Naive thymus-derived CD4-positive, alpha-beta T cell (primary cell): ENCODE measurements around the gene KDM8. TPM values are rescaled to one million over a fixed set of nuclear protein-coding genes. Genes with fewer than 3 reads are reported as not detected.
A peak's percentile ranks its signal among the peaks of the same experiment; 100 is the strongest.

Source experiments
- ATAC-seq: fragments of 150-1000 bp; cut with Tn5 transposase; 2 replicates; pipeline ENCODE4 v1.10.0; 2021; ENCODE audit warnings: mild to moderate bottlenecking, moderate library complexity
- CTCF ChIA-PET: fragments of 350-600 bp; sonication (Branson Sonifier 250); formaldehyde crosslinking; loops from one replicate; lab custom pipeline; 2021; ENCODE audit warnings: antibody characterized with exemption; lab: Charles Lee
- POLR2A ChIA-PET: fragments of 350-600 bp; sonication (Branson Sonifier 250); formaldehyde crosslinking; loops from one replicate; lab custom pipeline; 2021; ENCODE audit warnings: antibody characterized with exemption, inconsistent platforms; lab: Charles Lee
- DNase-seq, 9 donors: peaks; one replicate each; pipeline versions ENCODE4 v3.0.0 to v3.0.0-alpha.2; 2020 to 2022; ENCODE audit warnings: mixed read lengths in 1 of 9
- H3K27ac ChIP-seq: one replicate; pipeline ENCODE4 v1.7.0; 2013; ENCODE audit warnings: mild to moderate bottlenecking, low read depth, low read length, moderate library complexity
- H3K27me3 ChIP-seq, 2 donors: one replicate each; pipeline ENCODE4 v1.7.0; 2013; ENCODE audit warnings: low read length in 2 of 2, mild to moderate bottlenecking in 2 of 2, moderate library complexity in 2 of 2; ENCODE audit not compliant: control insufficient read depth in 2 of 2, insufficient read depth in 2 of 2
- H3K36me3 ChIP-seq, 3 experiments: 1 replicate in 2 of 3; 2 replicates in 1 of 3; pipeline ENCODE4 v1.7.0; 2013; ENCODE audit warnings: low read length in 3 of 3, mild to moderate bottlenecking in 3 of 3, moderate library complexity in 1 of 3; ENCODE audit not compliant: insufficient read depth in 3 of 3, control insufficient read depth in 2 of 3
- H3K4me1 ChIP-seq, 2 donors: one replicate each; pipeline ENCODE4 v1.7.0; 2013; ENCODE audit warnings: low read length in 2 of 2, mild to moderate bottlenecking in 2 of 2, moderate library complexity in 1 of 2; ENCODE audit not compliant: control insufficient read depth in 2 of 2, insufficient read depth in 2 of 2
- H3K4me3 ChIP-seq: 2 replicates; pipeline ENCODE4 v1.7.0; 2013; ENCODE audit warnings: mild to moderate bottlenecking, low read length
- H3K9me3 ChIP-seq, 3 experiments: 1 replicate in 2 of 3; 2 replicates in 1 of 3; pipeline ENCODE4 v1.7.0; 2013; ENCODE audit warnings: low read length in 3 of 3; ENCODE audit not compliant: control insufficient read depth in 2 of 3
- H3K27ac Mint-ChIP-seq, 9 donors: one replicate each; pipeline ENCODE4 v1.8.0; 2020 to 2022; ENCODE audit warnings: mixed read lengths in 9 of 9, mild to moderate bottlenecking in 8 of 9, moderate library complexity in 5 of 9, inconsistent platforms in 2 of 9
- H3K27me3 Mint-ChIP-seq, 5 donors: one replicate each; pipeline ENCODE4 v1.8.0; 2021 to 2022; ENCODE audit warnings: mixed read lengths in 5 of 5, mild to moderate bottlenecking in 1 of 5
- H3K36me3 Mint-ChIP-seq, 5 donors: one replicate each; pipeline ENCODE4 v1.8.0; 2020 to 2022; ENCODE audit warnings: mixed read lengths in 5 of 5, mild to moderate bottlenecking in 3 of 5, inconsistent platforms in 1 of 5
- H3K4me1 Mint-ChIP-seq, 7 donors: one replicate each; pipeline ENCODE4 v1.8.0; 2020 to 2022; ENCODE audit warnings: mixed read lengths in 7 of 7, mild to moderate bottlenecking in 3 of 7, inconsistent platforms in 1 of 7
- H3K4me3 Mint-ChIP-seq, 10 donors: one replicate each; pipeline ENCODE4 v1.8.0; 2020 to 2022; ENCODE audit warnings: mild to moderate bottlenecking in 10 of 10, mixed read lengths in 10 of 10, moderate library complexity in 6 of 10, inconsistent platforms in 2 of 10
- H3K9me3 Mint-ChIP-seq, 11 donors: one replicate each; pipeline ENCODE4 v1.8.0; 2020 to 2022; ENCODE audit warnings: mixed read lengths in 11 of 11, mild to moderate bottlenecking in 4 of 11, inconsistent platforms in 1 of 11, moderate library complexity in 1 of 11
- intact Hi-C, 2 donors: fragments of 100-400 bp; cut with micrococcal nuclease; formaldehyde crosslinking; loops; one replicate each; pipeline ENCODE4 v1.15.1; 2023
- polyA plus RNA-seq, 2 donors: library from polyadenylated mRNA; unstranded; fragments of 300-500 nt; fragmentation: Illumina TruSeq; gene quantifications; one replicate each; pipeline ENCODE4 v1.2.3, GENCODE V29; 2021
- total RNA-seq, 6 experiments: library from RNA in 5 of 6; stranded (reverse) in 5 of 6; gene quantifications; 1 replicate in 5 of 6; 2 replicates in 1 of 6; pipeline ENCODE4 v1.2.3 and lab custom pipeline; 2021 to 2026

Gene KDM8
- total and polyA plus RNA-seq, 7 experiments from 2014 or later: 10.0 to 34.4 (median 18.5) TPM

DNA sequence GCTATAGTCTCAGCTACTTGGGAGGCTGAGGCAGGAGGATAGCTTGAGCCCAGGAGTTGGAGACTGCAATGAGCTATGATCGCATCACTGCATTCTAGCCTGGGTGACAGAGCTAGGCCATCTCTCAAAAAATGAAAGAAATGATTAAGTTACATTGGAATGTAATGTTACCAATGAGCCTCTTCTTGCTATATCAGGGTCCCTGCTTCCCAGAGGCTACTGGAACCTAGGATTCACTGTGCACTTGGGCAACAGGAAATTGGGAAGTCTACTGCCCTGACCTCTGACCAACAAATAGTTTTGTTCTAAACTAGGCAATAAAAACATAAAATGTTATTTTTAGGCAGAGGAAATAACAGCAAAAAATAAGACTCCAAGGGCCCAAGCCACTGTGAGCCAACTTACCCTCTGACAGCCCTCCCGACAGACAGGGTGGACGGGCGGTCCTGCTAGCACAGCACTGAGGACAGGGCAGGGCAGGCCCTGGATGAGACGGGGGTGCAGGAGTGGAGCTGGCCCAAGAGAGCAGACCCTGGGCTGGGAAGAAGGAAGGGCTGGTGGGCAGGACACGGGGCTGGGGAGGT lies 37.7 kb downstream of the KDM8 start:
- H3K4me3 ChIP-seq: no peak overlapping the region
- H3K4me3 Mint-ChIP-seq: no peak overlapping the region
- no peaks in the 10 kb centered on the region for H3K27me3 Mint-ChIP-seq
- H3K27ac ChIP-seq: no peak overlapping the region
- peaks cover 61 to 89% (median 82%) of the 10 kb centered on the region in 7 donors for H3K4me1 Mint-ChIP-seq
- H3K9me3 ChIP-seq: no peaks in the 10 kb centered on the region
- peak overlapping the region in 7 of 9 donors; percentile 79 to 100 (median 98) for H3K27ac Mint-ChIP-seq
- no peaks in the 10 kb centered on the region for H3K36me3 ChIP-seq
- peaks cover 0 to 1% (median 0%) of the 10 kb centered on the region in 11 donors for H3K9me3 Mint-ChIP-seq
- ChIA-PET POLR2A (interaction anchor here (0.5 to 16.3 kb wide), 7 partner anchors 12 to 130 kb away, joined by 3 to 196 read pairs (median 10); partner anchors contain the start of genes KDM8 and NSMCE1), CTCF (no interaction called here)
- ATAC-seq (no peak), DNase-seq (peak in 1 of 9 donors; percentile 17)
- H3K36me3 Mint-ChIP-seq: peaks cover 0 to 31% (median 6%) of the 10 kb centered on the region in 5 donors
- H3K27me3 ChIP-seq: no peaks in the 10 kb centered on the region
- intact Hi-C loops: no loop called here
- peaks cover 26 to 45% of the 10 kb centered on the region in 2 donors for H3K4me1 ChIP-seq

DNA sequence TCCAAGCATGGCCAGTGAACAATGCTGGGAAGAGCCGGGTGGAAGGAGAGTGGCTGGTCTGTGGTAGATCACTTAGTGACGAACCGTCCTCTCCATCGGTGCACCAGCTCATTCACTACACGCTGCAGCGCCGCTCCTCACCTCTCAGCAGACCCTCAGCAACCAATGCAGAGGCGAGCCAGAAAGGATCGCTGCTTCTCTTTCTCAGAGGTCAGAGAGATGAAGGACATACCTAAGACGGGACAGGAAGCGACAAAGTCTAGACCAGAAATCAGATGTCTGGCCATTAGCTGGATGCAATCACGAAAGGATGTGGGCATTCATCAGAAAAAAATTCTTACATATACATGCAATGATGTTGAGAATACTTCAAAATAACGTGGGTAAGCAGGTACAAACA lies 38.3 kb downstream of the KDM8 start:
- no peaks in the 10 kb centered on the region for H3K27me3 ChIP-seq
- no peaks in the 10 kb centered on the region for H3K36me3 ChIP-seq
- Mint-ChIP-seq H3K4me1 (peaks cover 60 to 92% (median 84%) of the 10 kb centered on the region in 7 donors), H3K27ac (peak overlapping the region in 8 of 9 donors; percentile 56 to 99 (median 86)), H3K9me3 (peaks cover 0 to 1% (median 0%) of the 10 kb centered on the region in 11 donors), H3K27me3 (no peaks in the 10 kb centered on the region), H3K36me3 (peaks cover 0 to 33% (median 8%) of the 10 kb centered on the region in 5 donors), H3K4me3 (peak overlapping the region in 2 of 10 donors; percentile 39 to 61)
- CTCF ChIA-PET: no interaction called here
- DNase-seq (peak in 1 of 9 donors; percentile 16), ATAC-seq (no peak)
- no peak overlapping the region for H3K27ac ChIP-seq
- intact Hi-C loops: no loop called here
- no peak overlapping the region for H3K4me3 ChIP-seq
- H3K4me1 ChIP-seq: peaks cover 20 to 39% of the 10 kb centered on the region in 2 donors
- no peaks in the 10 kb centered on the region for H3K9me3 ChIP-seq
- POLR2A ChIA-PET: interaction anchor here (1.5 to 16.3 kb wide), 4 partner anchors 11 to 129 kb away, joined by 4 to 196 read pairs (median 82); partner anchors contain the start of gene NSMCE1

DNA sequence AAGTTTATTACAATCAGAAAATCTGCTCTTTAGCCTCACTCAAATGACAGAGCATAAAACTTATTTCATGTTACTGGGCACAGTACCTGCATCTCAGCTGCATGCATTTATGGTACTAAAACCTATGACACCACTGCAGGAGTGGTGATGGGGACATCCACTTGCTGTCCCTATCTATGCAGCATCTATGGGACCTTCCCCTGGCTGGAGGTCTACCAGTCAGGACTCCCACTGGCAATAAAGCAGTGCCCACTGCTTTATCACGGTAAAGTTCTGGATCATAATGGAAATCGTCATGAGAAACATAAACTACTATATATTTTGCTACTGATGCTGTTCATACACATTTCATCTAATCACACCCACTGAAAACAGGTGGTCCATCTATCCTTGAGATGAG lies 39.1 kb downstream of the KDM8 start:
- H3K36me3 Mint-ChIP-seq: peaks cover 0 to 37% (median 15%) of the 10 kb centered on the region in 5 donors
- Histone ChIP-seq H3K9me3 (no peaks in the 10 kb centered on the region), H3K4me3 (peak overlapping the region; percentile 38), H3K36me3 (no peaks in the 10 kb centered on the region), H3K4me1 (peaks cover 13 to 32% of the 10 kb centered on the region in 2 donors), H3K27ac (no peak overlapping the region), H3K27me3 (no peaks in the 10 kb centered on the region)
- peak overlapping the region; percentile 56 to 99 (median 87) for H3K27ac Mint-ChIP-seq
- ATAC-seq: no peak
- DNase-seq: peak in 1 of 9 donors; percentile 15
- peaks cover 0 to 1% (median 0%) of the 10 kb centered on the region in 11 donors for H3K9me3 Mint-ChIP-seq
- ChIA-PET POLR2A (interaction anchor here (1.0 to 16.3 kb wide), 11 partner anchors 7 to 204 kb away, joined by 3 to 196 read pairs (median 6); partner anchors contain the start of gene NSMCE1), CTCF (no interaction called here)
- peaks cover 56 to 92% (median 84%) of the 10 kb centered on the region in 7 donors for H3K4me1 Mint-ChIP-seq
- H3K27me3 Mint-ChIP-seq: no peaks in the 10 kb centered on the region
- H3K4me3 Mint-ChIP-seq: peak overlapping the region; percentile 46 to 76 (median 64)
- intact Hi-C loops: no loop called here

DNA sequence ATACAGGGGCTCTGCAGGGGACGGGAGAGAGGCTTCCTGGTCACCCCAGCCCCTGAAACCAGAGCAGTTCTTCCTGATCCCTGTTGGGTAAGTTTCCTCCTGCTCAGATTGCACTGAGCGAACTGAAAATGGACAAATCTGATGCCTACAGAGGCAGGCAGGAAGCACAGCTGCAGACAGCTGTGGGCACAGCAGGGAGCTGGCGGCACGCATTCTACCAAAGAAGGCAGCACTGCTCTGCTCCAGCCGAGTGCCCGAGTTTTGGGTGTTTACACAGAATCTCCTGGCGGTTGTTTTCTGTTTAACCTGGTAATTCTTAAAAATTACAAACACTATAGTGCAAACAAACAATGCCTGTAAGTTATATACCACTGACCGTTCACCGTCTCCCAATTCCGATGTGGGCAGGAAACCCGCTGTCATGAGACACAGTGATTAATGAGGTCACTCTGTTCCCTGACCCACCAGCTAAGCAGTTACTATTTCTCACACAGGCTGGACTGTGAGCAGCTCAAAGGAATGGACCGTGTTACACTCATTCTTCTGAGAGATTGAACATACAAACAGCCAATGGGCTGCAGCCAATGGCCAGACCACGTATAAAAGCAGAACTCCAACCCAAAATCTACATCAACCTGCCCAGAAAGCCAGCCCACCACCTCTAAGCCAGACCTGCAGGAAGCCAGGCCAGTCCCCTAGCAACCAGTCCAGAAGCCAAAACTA lies 39.7 kb downstream of the KDM8 start:
- peaks cover 3 to 43% (median 20%) of the 10 kb centered on the region in 5 donors for H3K36me3 Mint-ChIP-seq
- POLR2A ChIA-PET: interaction anchor here (1.0 to 16.3 kb wide), 12 partner anchors 8 to 204 kb away, joined by 3 to 196 read pairs (median 6); partner anchors contain the start of gene NSMCE1
- H3K27me3 ChIP-seq: no peaks in the 10 kb centered on the region
- H3K36me3 ChIP-seq: no peaks in the 10 kb centered on the region
- no peak overlapping the region for H3K27ac ChIP-seq
- CTCF ChIA-PET: interaction anchor here (1.0 to 1.4 kb wide), 2 partner anchors 8 to 114 kb away, joined by 3 read pairs; no protein-coding TSS in a partner anchor
- peak overlapping the region; percentile 38 for H3K4me3 ChIP-seq
- intact Hi-C loops: loop anchor here in 1 of 2 donors (1.0 kb wide), 1 partner anchor 11 kb away; no protein-coding TSS in a partner anchor
- ATAC-seq (peak; percentile 68), DNase-seq (peak in 7 of 9 donors; percentile 21 to 52 (median 39))
- H3K9me3 ChIP-seq: no peaks in the 10 kb centered on the region
- peaks cover 53 to 90% (median 82%) of the 10 kb centered on the region in 7 donors for H3K4me1 Mint-ChIP-seq
- H3K4me1 ChIP-seq: peaks cover 6 to 25% of the 10 kb centered on the region in 2 donors
- H3K27me3 Mint-ChIP-seq: no peaks in the 10 kb centered on the region
- peaks cover 0 to 1% (median 0%) of the 10 kb centered on the region in 11 donors for H3K9me3 Mint-ChIP-seq
- peak overlapping the region; percentile 56 to 95 (median 85) for H3K27ac Mint-ChIP-seq
- H3K4me3 Mint-ChIP-seq: peak overlapping the region in 9 of 10 donors; percentile 46 to 76 (median 66)

- ChIA-PET CTCF (interaction anchor here (1.0 to 1.4 kb wide), 2 partner anchors 9 to 113 kb away, joined by 3 read pairs; no protein-coding TSS in a partner anchor), POLR2A (interaction anchor here (1.1 to 14.7 kb wide), 7 partner anchors 9 to 74 kb away, joined by 3 to 142 read pairs (median 7); partner anchors contain the start of gene NSMCE1)
- Mint-ChIP-seq H3K4me1 (peaks cover 45 to 89% (median 75%) of the 10 kb centered on the region in 7 donors), H3K9me3 (peaks cover 0 to 4% (median 0%) of the 10 kb centered on the region in 11 donors), H3K4me3 (peak overlapping the region; percentile 18 to 75 (median 55)), H3K27me3 (no peaks in the 10 kb centered on the region), H3K27ac (peak overlapping the region; percentile 14 to 95 (median 79)), H3K36me3 (peaks cover 3 to 48% (median 22%) of the 10 kb centered on the region in 5 donors)
- ATAC-seq (no peak), DNase-seq (peak in 1 of 9 donors; percentile 18)
- Histone ChIP-seq H3K36me3 (no peaks in the 10 kb centered on the region), H3K4me3 (no peak overlapping the region), H3K27ac (no peak overlapping the region), H3K9me3 (no peaks in the 10 kb centered on the region), H3K4me1 (peaks cover 0 to 19% of the 10 kb centered on the region in 2 donors), H3K27me3 (no peaks in the 10 kb centered on the region)
- intact Hi-C loops: loop anchor here in 1 of 2 donors (1.0 kb wide), 1 partner anchor 10 kb away; no protein-coding TSS in a partner anchor
These were observed 40.5 kb downstream of the KDM8 start for GRCh38 chr16:27243725-27244362.
